SK-N-DZ (cell line): ENCODE results near the gene WDR48.

ENCODE experiments used
- DNase-seq: peaks from one replicate; pipeline ENCODE4 v3.0.0-alpha.2; 2015; ENCODE audit warnings: low spot score

Gene WDR48

DNA sequence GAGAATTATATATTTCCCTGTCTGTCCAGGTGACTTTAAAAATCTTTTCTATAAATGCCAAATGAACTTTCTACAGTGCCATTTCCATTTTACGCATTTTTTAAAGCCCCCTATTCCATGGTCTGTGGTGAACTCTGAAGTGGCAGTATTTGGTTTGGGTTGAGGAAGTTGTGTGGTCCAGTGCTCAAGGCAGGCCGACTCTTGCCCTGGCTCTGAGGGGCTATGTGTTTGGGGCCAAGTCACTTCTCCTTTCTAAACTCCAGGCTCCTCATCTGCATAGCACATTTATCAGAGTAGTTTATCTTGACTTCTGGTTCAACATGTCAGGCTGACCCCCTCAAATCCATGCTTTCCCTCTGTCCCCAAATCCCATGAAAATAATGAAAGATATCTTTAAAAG is 69.8 kb downstream of the WDR48 start:
- DNase-seq, result no peak

DNA sequence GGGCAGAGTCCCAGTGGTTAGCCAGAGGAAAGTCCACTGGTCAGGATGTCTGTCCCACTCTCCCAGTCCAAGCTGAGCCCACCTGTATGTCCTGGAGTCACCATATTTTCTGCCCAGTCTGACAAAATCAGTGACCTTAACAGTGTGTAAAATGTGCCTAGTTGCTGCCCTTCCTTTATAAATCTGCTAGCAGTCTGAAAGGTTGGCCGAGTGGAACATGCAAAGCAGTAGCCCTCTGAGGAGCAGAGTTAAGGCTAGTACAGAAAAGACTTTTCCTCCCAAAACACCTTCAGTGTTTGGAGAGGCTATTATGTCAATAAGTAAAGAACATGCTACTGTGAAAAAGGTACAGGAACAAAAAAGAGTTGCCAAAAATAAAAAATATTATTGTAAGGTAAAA is 71.0 kb downstream of the WDR48 start:
- DNase-seq, result no peak

DNA sequence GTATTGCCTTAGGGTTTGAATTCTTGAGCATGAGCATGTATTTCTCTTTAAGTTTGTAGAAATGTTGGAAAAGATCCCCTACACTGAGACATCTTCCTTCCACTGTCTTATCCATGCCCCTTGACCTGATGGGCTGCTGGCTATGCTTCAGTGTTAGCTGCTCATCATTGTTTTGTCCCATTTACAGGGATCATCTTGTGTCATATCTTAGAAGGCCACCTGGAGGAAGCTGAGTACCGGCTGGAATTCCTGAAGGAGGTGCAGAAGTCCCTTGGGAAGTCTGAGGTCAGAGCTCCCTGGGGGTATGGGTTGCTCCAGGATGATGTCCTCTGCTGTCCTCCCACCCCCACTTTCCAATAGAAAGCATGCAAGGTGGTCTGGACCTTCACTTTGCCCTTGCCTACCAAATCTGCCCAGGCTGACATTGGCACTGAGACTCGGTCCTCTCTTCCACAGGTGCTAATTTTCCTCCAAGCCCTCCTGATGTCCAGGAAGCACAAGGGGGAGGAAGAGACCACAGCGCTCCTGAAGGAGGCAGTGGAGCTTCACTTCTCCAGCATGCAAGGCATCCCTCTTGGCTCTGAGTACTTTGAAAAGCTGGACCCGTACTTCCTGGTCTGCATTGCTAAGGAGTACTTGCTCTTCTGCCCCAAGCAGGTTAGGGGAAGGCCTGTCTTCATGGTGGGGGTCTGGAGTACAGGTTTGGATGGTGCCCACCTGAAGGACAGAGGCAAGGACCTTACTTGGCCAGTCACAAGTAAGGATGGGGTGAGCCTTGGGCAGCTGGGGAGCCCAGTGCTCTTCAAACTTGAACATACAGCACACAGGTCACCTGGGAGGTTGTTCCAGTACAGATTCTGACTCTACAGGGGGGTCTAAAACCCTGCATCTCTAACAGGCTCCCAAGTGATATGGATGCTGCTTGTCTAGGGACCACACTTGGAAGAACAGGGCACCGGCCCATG is 73.3 kb downstream of the WDR48 start:
- DNase-seq, result no peak

DNA sequence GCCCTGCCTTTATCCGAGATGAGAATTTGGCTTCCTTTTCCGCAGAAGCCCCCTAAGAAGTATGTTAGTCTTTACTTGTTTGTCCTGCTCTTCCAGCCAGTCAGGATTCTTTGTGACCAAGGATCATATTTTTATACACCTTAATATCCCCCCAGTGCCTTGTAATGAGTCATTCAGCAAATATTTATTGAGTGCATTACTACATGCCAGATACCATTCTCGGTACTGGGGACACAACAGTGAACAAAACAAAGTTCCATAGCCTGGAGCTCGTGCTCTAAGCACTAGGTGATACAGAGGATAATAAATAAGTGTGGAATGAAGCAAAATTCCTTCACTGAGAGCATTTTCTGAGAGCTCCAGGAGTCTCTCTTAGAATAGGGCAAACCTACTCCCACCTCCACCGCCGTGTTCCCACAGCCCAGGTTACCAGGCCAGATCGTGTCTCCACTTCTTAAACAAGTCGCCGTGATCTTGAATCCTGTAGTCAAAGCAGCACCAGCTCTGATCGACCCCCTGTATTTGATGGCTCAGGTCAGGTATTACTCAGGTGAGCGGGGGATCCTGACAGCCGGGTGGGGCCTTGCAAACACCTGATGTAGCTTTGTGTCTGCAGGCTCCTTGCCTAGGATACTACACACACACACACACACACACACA is 74.2 kb downstream of the WDR48 start:
- DNase-seq, result no peak

GRCh38 chr3:39126532-39127071 is 74.8 kb downstream of the WDR48 start:
- no peak for DNase-seq

GRCh38 chr3:39127269-39127907 is 75.6 kb downstream of the WDR48 start:
- no peak for DNase-seq

DNA sequence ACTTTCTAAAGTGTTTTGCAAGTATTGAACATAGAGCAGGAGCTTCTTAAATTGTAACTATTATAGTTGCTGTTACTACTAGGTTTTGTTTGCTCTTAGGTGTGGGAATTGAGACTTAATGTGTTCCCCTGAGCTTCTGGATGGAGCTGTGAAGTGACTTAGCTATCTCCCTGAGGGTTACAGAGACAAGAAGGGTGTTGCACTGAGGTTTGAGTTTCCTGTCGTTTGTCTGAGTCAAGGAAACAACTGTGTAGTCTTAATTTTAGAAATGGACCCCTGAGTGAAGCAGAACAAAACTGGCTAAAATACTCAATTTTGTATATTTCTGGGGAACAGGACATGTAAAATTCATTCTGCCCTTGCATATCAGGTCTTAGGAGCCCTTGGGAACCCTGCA is 76.1 kb downstream of the WDR48 start:
- DNase-seq, result no peak

- DNase-seq, result no peak
These were observed 77.1 kb downstream of the WDR48 start for GRCh38 chr3:39128951-39129350.

GRCh38 chr3:39130026-39130425 is 78.2 kb downstream of the WDR48 start:
- DNase-seq, result no peak

- no peak for DNase-seq
These were observed 79.0 kb downstream of the WDR48 start for GRCh38 chr3:39130693-39131265.

GRCh38 chr3:39132096-39133092 is 80.6 kb downstream of the WDR48 start:
- no peak for DNase-seq

DNA sequence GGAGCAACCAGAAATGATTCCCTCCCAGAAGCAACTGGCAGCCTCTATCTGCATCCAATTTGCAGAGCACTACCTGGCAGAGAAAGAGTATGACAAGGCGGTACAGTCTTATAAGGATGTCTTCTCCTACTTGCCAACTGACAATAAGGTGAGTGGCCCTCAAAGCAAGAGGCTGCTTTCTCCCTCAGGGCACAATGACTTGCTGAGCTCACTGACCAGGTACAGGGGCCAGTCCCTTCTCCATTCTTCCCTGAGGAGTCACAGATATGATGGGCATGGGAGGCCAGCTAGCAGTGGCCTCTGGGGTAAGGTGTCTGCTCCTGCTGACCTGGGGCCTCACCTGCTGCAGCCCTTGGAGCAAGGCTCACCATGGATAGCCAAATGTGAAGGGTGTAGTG is 81.3 kb downstream of the WDR48 start:
- DNase-seq, result no peak

GRCh38 chr3:39133822-39134221 is 82.0 kb downstream of the WDR48 start:
- DNase-seq, result no peak

DNA sequence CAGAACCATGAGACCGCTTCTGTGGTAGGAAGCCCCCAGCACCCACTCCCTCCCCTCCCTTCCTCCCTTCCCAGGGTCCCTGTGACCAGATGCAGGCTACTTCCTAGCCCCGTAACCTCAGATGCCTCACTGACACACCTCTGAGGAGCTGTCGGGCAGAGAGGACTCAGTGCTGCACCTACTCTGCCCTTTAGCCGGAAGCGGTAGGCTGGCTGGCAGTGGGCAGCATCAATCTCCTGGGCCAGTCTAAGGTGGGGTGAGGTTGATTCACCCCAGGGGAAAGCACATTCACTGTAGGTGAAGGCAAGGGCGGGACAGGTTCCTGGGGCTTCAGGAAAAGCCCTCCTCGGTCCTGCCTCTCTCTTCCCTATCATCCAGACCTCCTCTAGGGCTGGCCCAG is 82.5 kb downstream of the WDR48 start:
- no peak for DNase-seq

- no peak for DNase-seq
These were observed 83.5 kb downstream of the WDR48 start for GRCh38 chr3:39135170-39135805.

DNA sequence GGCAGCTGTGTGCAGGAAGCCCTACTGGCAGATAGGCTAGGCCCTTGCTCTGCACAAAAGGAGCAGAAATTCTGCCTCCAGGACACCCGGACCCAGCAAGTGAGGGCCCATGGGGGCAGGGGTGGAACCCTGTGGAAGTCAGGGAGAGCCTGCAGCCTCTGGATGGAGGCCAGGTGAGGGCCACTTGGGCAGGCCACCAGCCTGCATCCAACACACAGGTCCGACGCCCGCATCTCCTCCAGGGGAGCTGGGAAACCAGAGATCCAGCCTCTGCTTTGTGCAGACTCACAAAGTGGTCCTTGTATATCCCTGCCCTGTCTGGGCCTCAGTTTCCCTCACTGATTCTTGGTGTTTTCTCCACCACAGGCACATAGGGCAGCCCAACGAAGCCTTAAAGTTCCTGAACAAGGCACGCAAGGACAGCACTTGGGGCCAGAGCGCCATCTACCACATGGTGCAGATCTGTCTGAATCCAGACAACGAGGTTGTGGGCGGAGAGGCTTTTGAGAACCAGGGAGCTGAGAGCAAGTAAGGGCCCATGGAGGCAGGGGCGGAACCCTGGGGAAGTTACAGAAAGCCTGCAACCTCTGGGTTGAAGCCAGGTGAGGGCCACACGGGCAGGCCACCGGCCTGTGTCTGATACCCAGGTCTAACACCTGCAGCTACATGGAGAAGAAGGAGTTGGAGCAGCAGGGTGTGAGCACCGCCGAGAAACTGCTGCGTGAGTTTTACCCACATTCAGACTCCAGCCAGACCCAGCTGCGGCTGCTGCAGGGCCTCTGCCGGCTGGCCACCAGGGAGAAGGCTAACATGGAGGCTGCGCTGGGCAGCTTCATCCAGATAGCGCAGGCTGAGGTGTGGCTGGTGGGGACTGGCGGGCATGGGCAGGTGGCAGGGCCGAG is 85.0 kb downstream of the WDR48 start:
- no peak for DNase-seq

DNA sequence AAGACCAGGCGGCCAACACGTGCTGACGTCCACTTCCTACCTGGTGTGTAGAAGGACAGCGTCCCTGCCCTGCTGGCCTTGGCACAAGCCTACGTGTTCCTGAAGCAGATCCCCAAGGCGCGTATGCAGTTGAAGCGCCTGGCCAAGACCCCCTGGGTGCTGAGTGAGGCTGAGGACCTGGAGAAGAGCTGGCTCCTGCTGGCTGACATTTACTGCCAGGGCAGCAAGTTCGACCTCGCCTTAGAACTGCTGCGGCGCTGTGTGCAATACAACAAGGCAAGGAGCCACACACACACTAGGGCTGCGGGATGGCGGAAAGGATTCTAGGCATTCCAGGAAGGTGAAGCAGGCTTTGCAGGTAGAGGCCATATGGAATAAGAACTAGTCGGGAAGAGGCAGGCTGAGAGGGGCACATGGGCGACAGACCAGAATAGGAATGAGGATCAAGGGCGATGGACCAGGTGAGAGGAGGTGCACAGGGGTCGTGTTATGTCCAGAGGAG is 85.7 kb downstream of the WDR48 start:
- DNase-seq, result no peak

- no peak for DNase-seq
These were observed 86.4 kb downstream of the WDR48 start for GRCh38 chr3:39137991-39138803.
